DOHH2 (cell line): Measurements from ENCODE around the gene IRGC.
A peak's percentile ranks its signal among the peaks of the same experiment; 100 is the strongest.
"Not testable (repeated sequence)": the region's sequence is repeated elsewhere in the genome, so short reads cannot be mapped to it uniquely, and the experiment has no call there.

Experiments used
- H3F3A ChIP-seq: fragments of 200-600 bp; sonication (generic), shearing (Covaris generic); 2 replicates; pipeline ENCODE4 v1.6.0; 2016; ENCODE audit warnings: antibody characterized with exemption, mild to moderate bottlenecking; ENCODE audit not compliant: control insufficient read depth, insufficient read depth
- H3K27ac ChIP-seq: fragments of 200-600 bp; sonication (generic); 2 replicates; pipeline ENCODE4 v1.5.1; 2014; ENCODE audit warnings: low read depth, mild to moderate bottlenecking, low read length, moderate library complexity
- H3K27me3 ChIP-seq: fragments of 200-600 bp; sonication (generic); 2 replicates; pipeline ENCODE4 v1.6.1; 2014; ENCODE audit warnings: mild to moderate bottlenecking, low read length, mixed read lengths; ENCODE audit not compliant: control insufficient read depth
- H3K36me3 ChIP-seq: fragments of 200-600 bp; sonication (generic); 2 replicates; pipeline ENCODE4 v1.6.1; 2014; ENCODE audit warnings: mild to moderate bottlenecking, low read length, moderate library complexity, mixed read lengths; ENCODE audit not compliant: control insufficient read depth
- H3K4me1 ChIP-seq: fragments of 200-600 bp; sonication (generic); 2 replicates; pipeline ENCODE4 v1.6.1; 2014; ENCODE audit warnings: mild to moderate bottlenecking, low read length, mixed read lengths; ENCODE audit not compliant: control insufficient read depth
- H3K4me2 ChIP-seq: fragments of 200-600 bp; sonication (generic); 2 replicates; pipeline ENCODE4 v1.6.0; 2014; ENCODE audit warnings: mild to moderate bottlenecking, low read length, moderate library complexity
- H3K4me3 ChIP-seq: fragments of 200-600 bp; sonication (generic); 2 replicates; pipeline ENCODE4 v1.5.1; 2014; ENCODE audit warnings: mild to moderate bottlenecking, low read length, mixed read lengths
- H3K79me2 ChIP-seq: fragments of 200-600 bp; sonication (generic); 2 replicates; pipeline ENCODE4 v1.6.1; 2014; ENCODE audit warnings: mild to moderate bottlenecking, low read length, mixed read lengths; ENCODE audit not compliant: control insufficient read depth
- H3K9me2 ChIP-seq: fragments of 200-600 bp; sonication (generic); replicated peaks from 2 replicates; pipeline ENCODE4 v1.6.1; 2014; ENCODE audit warnings: mild to moderate bottlenecking, low read length, mixed read lengths; ENCODE audit not compliant: control insufficient read depth
- H3K9me3 ChIP-seq: fragments of 200-600 bp; sonication (generic); 2 replicates; pipeline ENCODE4 v1.6.1; 2014; ENCODE audit warnings: antibody characterized with exemption, low read length, mixed read lengths; ENCODE audit not compliant: control insufficient read depth, insufficient read depth
- H4K20me1 ChIP-seq: fragments of 200-600 bp; sonication (generic); 2 replicates; pipeline ENCODE4 v1.6.0; 2014; ENCODE audit warnings: low read depth, mild to moderate bottlenecking, antibody characterized with exemption, low read length, moderate library complexity; ENCODE audit not compliant: control insufficient read depth, insufficient read depth
- CTCF ChIP-seq: fragments of 200-600 bp; sonication (generic); IDR thresholded peaks from one replicate; pipeline ENCODE4 v1.5.1; 2014; ENCODE audit warnings: antibody characterized with exemption, mild to moderate bottlenecking, low read depth, low read length; ENCODE audit not compliant: poor library complexity, severe bottlenecking
- EZH2phosphoT487 ChIP-seq: fragments of 200-600 bp; sonication (generic); IDR thresholded peaks from 2 replicates; pipeline ENCODE4 v1.6.1; 2017; ENCODE audit warnings: borderline replicate concordance, mild to moderate bottlenecking, antibody characterized with exemption, low read length, moderate library complexity, mixed read lengths

Gene IRGC

GRCh38 chr19:43763473-43763939, 47.6 kb downstream of the IRGC start:
- H3K9me3 ChIP-seq, result no peaks in the 10 kb centered on the region
- H3K9me2 ChIP-seq, result no peaks in the 10 kb centered on the region
- TF ChIP-seq EZH2phosphoT487, result no peak
- no peak for TF ChIP-seq CTCF
- no peak overlapping the region for H3K4me2 ChIP-seq
- no peaks in the 10 kb centered on the region for H3K79me2 ChIP-seq
- H3K27ac ChIP-seq, result no peak overlapping the region
- peaks cover 47% of the 10 kb centered on the region for H3K4me1 ChIP-seq
- no peaks in the 10 kb centered on the region for H3K27me3 ChIP-seq
- H3K4me3 ChIP-seq, result no peak overlapping the region
- H3K36me3 ChIP-seq, result peaks cover 38% of the 10 kb centered on the region
- peaks cover 28% of the 10 kb centered on the region for H3F3A ChIP-seq
- no peaks in the 10 kb centered on the region for H4K20me1 ChIP-seq

- H3F3A ChIP-seq, result peaks cover 24% of the 10 kb centered on the region
- peak overlapping the region; percentile 66 for H3K4me2 ChIP-seq
- not testable (repeated sequence) for H3K9me2 ChIP-seq, H4K20me1 ChIP-seq, H3K27me3 ChIP-seq, H3K79me2 ChIP-seq, H3K9me3 ChIP-seq
- peak overlapping the region; percentile 85 for H3K27ac ChIP-seq
- H3K4me1 ChIP-seq, result peaks cover 35% of the 10 kb centered on the region
- peaks cover 49% of the 10 kb centered on the region for H3K36me3 ChIP-seq
- peak overlapping the region; percentile 46 for H3K4me3 ChIP-seq
Observed at GRCh38 chr19:43764684-43765083, 48.8 kb downstream of the IRGC start.

- H3K4me1 ChIP-seq, result peaks cover 33% of the 10 kb centered on the region
Observed at GRCh38 chr19:43765109-43765876, 49.4 kb downstream of the IRGC start.

More at GRCh38 chr19:43765109-43765876, 49.4 kb downstream of the IRGC start:
- Histone ChIP-seq H3K4me2 (peak overlapping the region; percentile 66), H3K9me2 (no peaks in the 10 kb centered on the region), H3K27me3 (no peaks in the 10 kb centered on the region), H3K27ac (peak overlapping the region; percentile 85), H3K9me3 (no peaks in the 10 kb centered on the region), H4K20me1 (no peaks in the 10 kb centered on the region), H3K4me3 (peak overlapping the region; percentile 46), H3K79me2 (no peaks in the 10 kb centered on the region), H3F3A (peaks cover 23% of the 10 kb centered on the region), H3K36me3 (peaks cover 55% of the 10 kb centered on the region)
- TF ChIP-seq CTCF (no peak), EZH2phosphoT487 (no peak)
